ENCODE measurements around the gene LYPD6B.

DNA sequence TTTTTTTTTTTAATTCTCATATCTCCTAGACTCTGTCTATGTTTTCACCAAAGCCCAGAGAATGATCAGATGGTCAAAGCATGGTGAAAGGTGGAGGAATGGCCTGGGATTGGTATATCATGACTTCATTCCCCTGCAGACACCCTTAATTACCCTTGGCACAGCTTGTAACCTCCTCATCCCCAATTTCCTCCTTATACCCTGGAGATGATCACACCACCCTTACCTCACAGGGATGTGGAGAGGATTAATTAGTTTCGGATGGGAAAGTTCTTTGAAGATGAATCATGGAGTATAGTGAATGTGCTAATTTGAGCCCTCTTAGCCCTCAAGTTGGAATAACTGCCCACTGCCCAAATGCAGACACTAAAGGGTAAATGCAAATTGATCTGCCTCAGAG lies 153.9 kb downstream of the LYPD6B start:
- TF ChIP-seq POLR2A (IDR thresholded peaks at IDR 0.05; ENCODE audit: low read depth, low read length) (no peak), SP1 (IDR thresholded peaks at IDR 0.05; ENCODE audit: low read depth, low read length) (no peak), BHLHE40 (IDR thresholded peaks at IDR 0.05; ENCODE audit: borderline replicate concordance in 1 of 2, low read depth in 2 of 2, low read length in 1 of 2) (no peak), ZNF384 (IDR thresholded peaks at IDR 0.05; ENCODE audit: borderline replicate concordance, low read depth, low read length) (no peak), POLR2AphosphoS5 (IDR thresholded peaks at IDR 0.05; ENCODE audit: low read length) (no peak), NFYB (IDR thresholded peaks at IDR 0.05; ENCODE audit: insufficient read depth, low read depth, low read length) (no peak)
- TF ChIP-seq, protein P1, sequence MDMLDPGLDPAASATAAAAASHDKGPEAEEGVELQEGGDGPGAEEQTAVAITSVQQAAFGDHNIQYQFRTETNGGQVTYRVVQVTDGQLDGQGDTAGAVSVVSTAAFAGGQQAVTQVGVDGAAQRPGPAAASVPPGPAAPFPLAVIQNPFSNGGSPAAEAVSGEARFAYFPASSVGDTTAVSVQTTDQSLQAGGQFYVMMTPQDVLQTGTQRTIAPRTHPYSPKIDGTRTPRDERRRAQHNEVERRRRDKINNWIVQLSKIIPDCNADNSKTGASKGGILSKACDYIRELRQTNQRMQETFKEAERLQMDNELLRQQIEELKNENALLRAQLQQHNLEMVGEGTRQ (IDR thresholded peaks at IDR 0.05; ENCODE audit: borderline replicate concordance, low read depth, low read length), result no peak
- TF ChIP-seq, protein P2, sequence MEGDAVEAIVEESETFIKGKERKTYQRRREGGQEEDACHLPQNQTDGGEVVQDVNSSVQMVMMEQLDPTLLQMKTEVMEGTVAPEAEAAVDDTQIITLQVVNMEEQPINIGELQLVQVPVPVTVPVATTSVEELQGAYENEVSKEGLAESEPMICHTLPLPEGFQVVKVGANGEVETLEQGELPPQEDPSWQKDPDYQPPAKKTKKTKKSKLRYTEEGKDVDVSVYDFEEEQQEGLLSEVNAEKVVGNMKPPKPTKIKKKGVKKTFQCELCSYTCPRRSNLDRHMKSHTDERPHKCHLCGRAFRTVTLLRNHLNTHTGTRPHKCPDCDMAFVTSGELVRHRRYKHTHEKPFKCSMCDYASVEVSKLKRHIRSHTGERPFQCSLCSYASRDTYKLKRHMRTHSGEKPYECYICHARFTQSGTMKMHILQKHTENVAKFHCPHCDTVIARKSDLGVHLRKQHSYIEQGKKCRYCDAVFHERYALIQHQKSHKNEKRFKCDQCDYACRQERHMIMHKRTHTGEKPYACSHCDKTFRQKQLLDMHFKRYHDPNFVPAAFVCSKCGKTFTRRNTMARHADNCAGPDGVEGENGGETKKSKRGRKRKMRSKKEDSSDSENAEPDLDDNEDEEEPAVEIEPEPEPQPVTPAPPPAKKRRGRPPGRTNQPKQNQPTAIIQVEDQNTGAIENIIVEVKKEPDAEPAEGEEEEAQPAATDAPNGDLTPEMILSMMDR (IDR thresholded peaks at IDR 0.05 in 2 of 3, conservative IDR thresholded peaks at IDR 0.05 in 1 of 3; ENCODE audit: control insufficient read depth in 2 of 3, extremely low read depth in 1 of 3, insufficient read depth in 1 of 3, low read depth in 3 of 3, low read length in 3 of 3), result no peak
